Heart left ventricle (tissue), 16 donors: ENCODE measurements around the gene ISL2. TPM values are rescaled to one million over a fixed set of nuclear protein-coding genes. Genes with fewer than 3 reads are reported as not detected.
A peak's percentile ranks its signal among the peaks of the same experiment; 100 is the strongest.

ENCODE experiments used
- ATAC-seq, 4 donors: fragments of 200-7000 bp; cut with Tn5 transposase; one replicate each; pipeline ENCODE4 v1.9.1; 2020 to 2022; ENCODE audit warnings: moderate library complexity in 4 of 4, mild to moderate bottlenecking in 3 of 4, moderate number of reproducible peaks in 1 of 4
- DNase-seq, 5 donors: peaks; one replicate each; pipeline ENCODE4 v3.0.0-alpha.2; 2020
- H3K27ac ChIP-seq, 12 donors: fragments of 200-600 bp; sonication (generic) in 4 of 12; one replicate each; pipeline versions ENCODE4 v1.5.0 to v1.8.0; 2016 to 2022; ENCODE audit warnings: mild to moderate bottlenecking in 2 of 12
- H3K27me3 ChIP-seq, 9 donors: fragments of 200-600 bp; sonication (generic) in 2 of 9; one replicate each; pipeline versions ENCODE4 v1.5.1 to v1.8.0; 2016 to 2022; ENCODE audit warnings: mild to moderate bottlenecking in 3 of 9
- H3K36me3 ChIP-seq, 9 donors: fragments of 200-600 bp; sonication (generic) in 2 of 9; one replicate each; pipeline versions ENCODE4 v1.5.0 to v1.8.0; 2018 to 2022; ENCODE audit warnings: mild to moderate bottlenecking in 2 of 9
- H3K4me1 ChIP-seq, 12 donors: fragments of 200-600 bp; sonication (generic) in 4 of 12; one replicate each; pipeline versions ENCODE4 v1.5.0 to v1.8.0; 2016 to 2022; ENCODE audit warnings: mild to moderate bottlenecking in 3 of 12
- H3K4me3 ChIP-seq, 12 donors: fragments of 200-600 bp; sonication (generic) in 4 of 12; one replicate each; pipeline versions ENCODE4 v1.5.0 to v1.8.0; 2017 to 2022; ENCODE audit warnings: mild to moderate bottlenecking in 9 of 12, moderate library complexity in 4 of 12
- H3K9me3 ChIP-seq, 12 donors: fragments of 200-600 bp; sonication (generic) in 4 of 12; one replicate each; pipeline versions ENCODE4 v1.5.0 to v1.8.0; 2016 to 2022; ENCODE audit warnings: mild to moderate bottlenecking in 1 of 12
- POLR2A ChIP-seq, 2 donors: fragments of 450-650 bp; IDR thresholded peaks; one replicate each; pipeline ENCODE4 v1.6.1; 2017; ENCODE audit warnings: antibody characterized with exemption in 2 of 2, mild to moderate bottlenecking in 2 of 2, moderate library complexity in 2 of 2
- WGBS, 4 donors: extraction: QIAGEN DNeasy Blood & Tissue Kit in 2 of 4; methylation state at CpG; one replicate each; pipeline versions ENCODE4 v1.1.5 to v1.1.7; 2013 to 2018; 5-methylcytosine and 5-hydroxymethylcytosine counted together
- intact Hi-C, 10 donors: fragments of 100-400 bp; cut with DNase I; formaldehyde crosslinking; loops; one replicate each; pipeline versions ENCODE4 v1.11.1 to v1.14.2; 2022
- polyA plus RNA-seq, 2 donors: library from polyadenylated mRNA; stranded (reverse); fragments of 200-250 nt; gene quantifications; one replicate each; pipeline ENCODE4 v1.2.3, GENCODE V29; 2013
- total RNA-seq, 9 donors: library from RNA; depleted of rRNA in 2 of 9; stranded (reverse); fragments of >200 nt in 2 of 9; fragmentation: NEBNext Ultra II Directional in 3 of 9; extraction: Animal tissue kit (Norgen Biotek cat#: 25700) in 3 of 9; gene quantifications; one replicate each; pipeline versions ENCODE4 v1.1.0 to v1.2.4, GENCODE V29; 2016 to 2023
- TF ChIP-seq, protein P1 (sequence below), 12 donors: fragments of 200-600 bp; sonication (generic) in 4 of 12; IDR thresholded peaks; one replicate each; pipeline versions ENCODE4 v1.5.0 to v1.8.0; 2018 to 2022; ENCODE audit warnings: antibody characterized with exemption in 12 of 12, mild to moderate bottlenecking in 5 of 12
- donor health status: ischemic (EF 13 %, LVEDD 7.1; RV severe dilation, severe dysfunction).
- donor health status: healthy with polysubstance abuse.
- donor health status: DM: no; HTN: yes; CAD: no.
- donor health status: DM: no; HTN: no; CAD: no.
- donor health status: ischemic (EF 25% LVEDD 6.9; RV normal size, moderate dysfunction).
- donor health status: ischemic (EF 25% LVEDD 5.7; RV mildly dilated, moderate dysfunction).
- donor health status: healthy.
- donor health status: DM: yes; HTN: yes; CAD: no.
- donor health status: ischemic (EF 35%, LVEDD 5.7; RV mildly dilated, moderate dysfunction).
- donor health status: nonischemic (EF 11% LVEDD 7.7; RV severe dilation, severe dysfunction).
- donor health status: DM: yes; HTN: yes; CAD: no.
- donor health status: PGD.
- donor health status: ischemic (EF 29% LVEDD 5.4; RV normal size, mild dysfunction).
- donor health status: nonischemic (EF 23%, LVEDD 6.1; RV moderate dilation, normal function).

The ISL2 gene
- total and polyA plus RNA-seq, 11 donors = not detected

DNA sequence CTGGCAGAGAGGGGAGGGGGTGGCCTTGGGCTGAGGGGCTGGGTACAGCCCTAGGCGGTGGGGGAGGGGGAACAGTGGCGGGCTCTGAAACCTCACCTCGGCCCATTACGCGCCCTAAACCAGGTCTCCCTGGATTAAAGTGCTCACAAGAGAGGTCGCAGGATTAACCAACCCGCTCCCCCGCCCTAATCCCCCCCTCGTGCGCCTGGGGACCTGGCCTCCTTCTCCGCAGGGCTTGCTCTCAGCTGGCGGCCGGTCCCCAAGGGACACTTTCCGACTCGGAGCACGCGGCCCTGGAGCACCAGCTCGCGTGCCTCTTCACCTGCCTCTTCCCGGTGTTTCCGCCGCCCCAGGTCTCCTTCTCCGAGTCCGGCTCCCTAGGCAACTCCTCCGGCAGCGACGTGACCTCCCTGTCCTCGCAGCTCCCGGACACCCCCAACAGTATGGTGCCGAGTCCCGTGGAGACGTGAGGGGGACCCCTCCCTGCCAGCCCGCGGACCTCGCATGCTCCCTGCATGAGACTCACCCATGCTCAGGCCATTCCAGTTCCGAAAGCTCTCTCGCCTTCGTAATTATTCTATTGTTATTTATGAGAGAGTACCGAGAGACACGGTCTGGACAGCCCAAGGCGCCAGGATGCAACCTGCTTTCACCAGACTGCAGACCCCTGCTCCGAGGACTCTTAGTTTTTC lies 4.9 kb downstream of the ISL2 start:
- intact Hi-C loops = loop anchor here in 1 of 10 donors (10.0 kb wide), 1 partner anchor 523 kb away; no protein-coding TSS in a partner anchor
- no peak for TF ChIP-seq POLR2A (IDR thresholded peaks at IDR 0.05)
- TF ChIP-seq, protein P1, sequence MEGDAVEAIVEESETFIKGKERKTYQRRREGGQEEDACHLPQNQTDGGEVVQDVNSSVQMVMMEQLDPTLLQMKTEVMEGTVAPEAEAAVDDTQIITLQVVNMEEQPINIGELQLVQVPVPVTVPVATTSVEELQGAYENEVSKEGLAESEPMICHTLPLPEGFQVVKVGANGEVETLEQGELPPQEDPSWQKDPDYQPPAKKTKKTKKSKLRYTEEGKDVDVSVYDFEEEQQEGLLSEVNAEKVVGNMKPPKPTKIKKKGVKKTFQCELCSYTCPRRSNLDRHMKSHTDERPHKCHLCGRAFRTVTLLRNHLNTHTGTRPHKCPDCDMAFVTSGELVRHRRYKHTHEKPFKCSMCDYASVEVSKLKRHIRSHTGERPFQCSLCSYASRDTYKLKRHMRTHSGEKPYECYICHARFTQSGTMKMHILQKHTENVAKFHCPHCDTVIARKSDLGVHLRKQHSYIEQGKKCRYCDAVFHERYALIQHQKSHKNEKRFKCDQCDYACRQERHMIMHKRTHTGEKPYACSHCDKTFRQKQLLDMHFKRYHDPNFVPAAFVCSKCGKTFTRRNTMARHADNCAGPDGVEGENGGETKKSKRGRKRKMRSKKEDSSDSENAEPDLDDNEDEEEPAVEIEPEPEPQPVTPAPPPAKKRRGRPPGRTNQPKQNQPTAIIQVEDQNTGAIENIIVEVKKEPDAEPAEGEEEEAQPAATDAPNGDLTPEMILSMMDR (IDR thresholded peaks at IDR 0.05) = no peak
- Histone ChIP-seq H3K27ac (peak overlapping the region in 1 of 12 donors; percentile 7), H3K4me1 (peaks cover 9 to 78% (median 56%) of the 10 kb centered on the region in 12 donors), H3K27me3 (peaks cover 98 to 100% (median 100%) of the 10 kb centered on the region in 9 donors), H3K9me3 (no peaks in the 10 kb centered on the region), H3K4me3 (peak overlapping the region in 3 of 12 donors; percentile 4 to 61 (median 36)), H3K36me3 (no peaks in the 10 kb centered on the region)
- no peak for ATAC-seq
- DNase-seq = no peak
- WGBS, 4 donors = 2 to 8% (median 4%) methylated on average over 38 to 42 of the region's 42 CpGs

DNA sequence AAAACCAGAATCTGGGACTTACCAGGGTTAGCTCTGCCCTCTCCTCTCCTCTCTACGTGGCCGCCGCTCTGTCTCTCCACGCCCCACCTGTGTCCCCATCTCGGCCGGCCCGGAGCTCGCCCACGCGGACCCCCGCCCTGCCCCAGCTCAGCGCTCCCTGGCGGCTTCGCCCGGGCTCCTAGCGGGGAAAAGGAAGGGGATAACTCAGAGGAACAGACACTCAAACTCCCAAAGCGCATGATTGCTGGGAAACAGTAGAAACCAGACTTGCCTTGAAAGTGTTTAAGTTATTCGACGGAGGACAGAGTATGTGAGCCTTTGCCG lies 5.4 kb downstream of the ISL2 start:
- intact Hi-C loops = loop anchor here in 1 of 10 donors (10.0 kb wide), 1 partner anchor 523 kb away; no protein-coding TSS in a partner anchor
- Histone ChIP-seq H3K4me1 (peaks cover 12 to 78% (median 59%) of the 10 kb centered on the region in 12 donors), H3K4me3 (peak overlapping the region in 1 of 12 donors; percentile 4), H3K27ac (no peak overlapping the region), H3K27me3 (peaks cover 98 to 100% (median 100%) of the 10 kb centered on the region in 9 donors), H3K9me3 (no peaks in the 10 kb centered on the region), H3K36me3 (no peaks in the 10 kb centered on the region)
- 3 to 6% (median 4%) methylated on average over 20 of the region's 20 CpGs for WGBS, 4 donors
- TF ChIP-seq, protein P1 (IDR thresholded peaks at IDR 0.05) = no peak
- no peak for TF ChIP-seq POLR2A (IDR thresholded peaks at IDR 0.05)
- DNase-seq = no peak
- ATAC-seq = no peak

- DNase-seq (no peak), ATAC-seq (no peak)
- H3K4me1 ChIP-seq = peaks cover 12 to 77% (median 56%) of the 10 kb centered on the region in 12 donors
- peaks cover 97 to 100% (median 100%) of the 10 kb centered on the region in 9 donors for H3K27me3 ChIP-seq
- no peaks in the 10 kb centered on the region for H3K36me3 ChIP-seq
- no peaks in the 10 kb centered on the region for H3K9me3 ChIP-seq
- peak overlapping the region in 8 of 12 donors; percentile 2 to 35 (median 8) for H3K4me3 ChIP-seq
- intact Hi-C loops = loop anchor here in 1 of 10 donors (10.0 kb wide), 1 partner anchor 522 kb away; no protein-coding TSS in a partner anchor
- WGBS, 4 donors = 4 to 12% (median 7%) methylated on average over 43 to 87 of the region's 87 CpGs
- TF ChIP-seq, protein P1 (IDR thresholded peaks at IDR 0.05) = no peak
- no peak for TF ChIP-seq POLR2A (IDR thresholded peaks at IDR 0.05)
- peak overlapping the region in 1 of 12 donors; percentile 49 for H3K27ac ChIP-seq
Measured at GRCh38 chr15:76342382-76343201, 6.0 kb downstream of the ISL2 start.
